H9 (cell line): ENCODE data around the gene ABHD8. TPM values are rescaled to one million over a fixed set of nuclear protein-coding genes. Genes with fewer than 3 reads are reported as not detected.

Experiments used
- DNase-seq: peaks from one replicate; pipeline ENCODE4 v3.0.0-alpha.2; 2017
- H2AFZ ChIP-seq: one replicate; pipeline ENCODE4 v1.6.1; 2013; ENCODE audit warnings: mild to moderate bottlenecking, low read length, control low read depth, moderate library complexity
- H2AK5ac ChIP-seq: 2 replicates; pipeline ENCODE4 v1.6.1; 2013; ENCODE audit warnings: low read length, control low read depth, mixed read lengths; ENCODE audit not compliant: insufficient read length
- H2BK120ac ChIP-seq: one replicate; pipeline ENCODE4 v1.6.1; 2013; ENCODE audit warnings: low read depth, mild to moderate bottlenecking, low read length, control low read depth, inconsistent platforms; ENCODE audit not compliant: poor library complexity, severe bottlenecking
- H2BK12ac ChIP-seq: 2 replicates; pipeline ENCODE4 v1.6.1; 2013; ENCODE audit warnings: low read length, control low read depth, mixed read lengths, low read depth; ENCODE audit not compliant: insufficient read length
- H2BK15ac ChIP-seq: 2 replicates; pipeline ENCODE4 v1.6.1; 2013; ENCODE audit warnings: low read depth, low read length, control low read depth
- H2BK20ac ChIP-seq: one replicate; pipeline ENCODE4 v1.6.1; 2013; ENCODE audit warnings: low read depth, mild to moderate bottlenecking, low read length, control low read depth, inconsistent platforms; ENCODE audit not compliant: poor library complexity, severe bottlenecking
- H2BK5ac ChIP-seq: 2 replicates; pipeline ENCODE4 v1.6.1; 2013; ENCODE audit warnings: low read length, control low read depth, mixed read lengths; ENCODE audit not compliant: insufficient read length
- H3K14ac ChIP-seq: 2 replicates; pipeline ENCODE4 v1.6.1; 2013; ENCODE audit warnings: low read length, control low read depth; ENCODE audit not compliant: insufficient read depth
- H3K18ac ChIP-seq: 2 replicates; pipeline ENCODE4 v1.6.1; 2013; ENCODE audit warnings: low read depth, mild to moderate bottlenecking, mixed read lengths, low read length, control low read depth; ENCODE audit not compliant: insufficient read length
- H3K23ac ChIP-seq: 2 replicates; pipeline ENCODE4 v1.6.1; 2013; ENCODE audit warnings: low read length, control low read depth, mixed read lengths, low read depth; ENCODE audit not compliant: insufficient read length
- H3K23me2 ChIP-seq: 2 replicates; pipeline ENCODE4 v1.6.1; 2013; ENCODE audit warnings: low read depth, mild to moderate bottlenecking, mixed read lengths, low read length, control low read depth; ENCODE audit not compliant: insufficient read length, poor library complexity, severe bottlenecking
- H3K27ac ChIP-seq: 2 replicates; pipeline ENCODE4 v1.5.1; 2013; ENCODE audit warnings: low read length, control low read depth, mixed read lengths, low read depth; ENCODE audit not compliant: insufficient read length
- H3K27me3 ChIP-seq: 2 replicates; pipeline ENCODE4 v1.6.1; 2013; ENCODE audit warnings: low read length, control low read depth, inconsistent platforms; ENCODE audit not compliant: insufficient read depth
- H3K4ac ChIP-seq: 2 replicates; pipeline ENCODE4 v1.6.1; 2013; ENCODE audit warnings: low read depth, mild to moderate bottlenecking, control low read depth, inconsistent platforms, low read length, moderate library complexity
- H3K4me1 ChIP-seq: 2 replicates; pipeline ENCODE4 v1.6.1; 2013; ENCODE audit warnings: low read length, control low read depth, inconsistent platforms; ENCODE audit not compliant: insufficient read depth
- H3K4me2 ChIP-seq: 2 replicates; pipeline ENCODE4 v1.6.1; 2013; ENCODE audit warnings: low read length, control low read depth, mixed read lengths; ENCODE audit not compliant: insufficient read length, insufficient read depth
- H3K56ac ChIP-seq: 2 replicates; pipeline ENCODE4 v1.6.1; 2013; ENCODE audit warnings: low read depth, mild to moderate bottlenecking, mixed read lengths, low read length, control low read depth; ENCODE audit not compliant: insufficient read length
- H3K79me1 ChIP-seq: 2 replicates; pipeline ENCODE4 v1.6.1; 2013; ENCODE audit warnings: low read depth, mild to moderate bottlenecking, moderate library complexity, low read length, control low read depth, inconsistent platforms; ENCODE audit not compliant: insufficient read depth, poor library complexity, severe bottlenecking
- H3K79me2 ChIP-seq: 2 replicates; pipeline ENCODE4 v1.6.1; 2013; ENCODE audit warnings: low read length, control low read depth, inconsistent platforms; ENCODE audit not compliant: insufficient read depth
- H3K9ac ChIP-seq: 2 replicates; pipeline ENCODE4 v1.6.1; 2013; ENCODE audit warnings: low read length, control low read depth, mixed read lengths; ENCODE audit not compliant: insufficient read length; ENCODE audit errors: extremely low read depth
- H3K9me3 ChIP-seq: one replicate; pipeline ENCODE4 v1.6.1; 2013; ENCODE audit warnings: low read depth, low read length, inconsistent platforms; ENCODE audit not compliant: control insufficient read depth
- H3T11ph ChIP-seq: one replicate; pipeline ENCODE4 v1.6.1; 2013; ENCODE audit warnings: mild to moderate bottlenecking, low read length, control low read depth, inconsistent platforms
- H4K20me1 ChIP-seq: one replicate; pipeline ENCODE4 v1.6.1; 2013; ENCODE audit not compliant: control insufficient read depth, insufficient read length, insufficient read depth
- H4K5ac ChIP-seq: 2 replicates; pipeline ENCODE4 v1.6.1; 2013; ENCODE audit warnings: low read depth, mild to moderate bottlenecking, mixed read lengths, low read length, control low read depth; ENCODE audit not compliant: insufficient read length
- H4K8ac ChIP-seq: replicated peaks from 2 replicates; pipeline ENCODE4 v1.6.1; 2013; ENCODE audit warnings: low read length, control low read depth, mixed read lengths, low read depth; ENCODE audit not compliant: insufficient read length
- H4K91ac ChIP-seq: 2 replicates; pipeline ENCODE4 v1.6.1; 2013; ENCODE audit warnings: low read depth, mild to moderate bottlenecking, moderate library complexity, mixed read lengths, low read length, control low read depth; ENCODE audit not compliant: insufficient read length
- H3K27ac Mint-ChIP-seq, 3 experiments: 2 replicates in 2 of 3; 3 replicates in 1 of 3; pipeline ENCODE4 v1.8.0; 2020 to 2021; ENCODE audit warnings: mixed read lengths in 3 of 3, mild to moderate bottlenecking in 1 of 3, moderate library complexity in 1 of 3
- H3K27me3 Mint-ChIP-seq: 2 replicates; pipeline ENCODE4 v1.8.0; 2021; ENCODE audit warnings: low read depth, mild to moderate bottlenecking, moderate library complexity, mixed read lengths
- H3K36me3 Mint-ChIP-seq, 3 experiments: 2 replicates in 2 of 3; 3 replicates in 1 of 3; pipeline ENCODE4 v1.8.0; 2020 to 2021; ENCODE audit warnings: low read depth in 3 of 3, mixed read lengths in 3 of 3; ENCODE audit not compliant: insufficient read depth in 1 of 3
- H3K4me1 Mint-ChIP-seq, 2 experiments: 2 replicates each; pipeline ENCODE4 v1.8.0; 2020; ENCODE audit warnings: mixed read lengths in 2 of 2
- H3K4me3 Mint-ChIP-seq, 2 experiments: 2 replicates in 1 of 2; 3 replicates in 1 of 2; pipeline ENCODE4 v1.8.0; 2020 to 2021; ENCODE audit warnings: mild to moderate bottlenecking in 2 of 2, mixed read lengths in 2 of 2, moderate library complexity in 1 of 2
- H3K9me3 Mint-ChIP-seq, 2 experiments: 2 replicates in 1 of 2; 3 replicates in 1 of 2; pipeline ENCODE4 v1.8.0; 2020; ENCODE audit warnings: mild to moderate bottlenecking in 2 of 2, mixed read lengths in 2 of 2, moderate library complexity in 1 of 2
- WGBS: extraction: QIAGEN DNeasy Blood & Tissue Kit; methylation state at CpG from one replicate; pipeline ENCODE4 v1.1.7; 2013; ENCODE audit warnings: missing lambda C conversion rate, low lambda C conversion rate, mixed read lengths; ENCODE audit not compliant: insufficient read length; ENCODE audit errors: extremely low coverage; 5-methylcytosine and 5-hydroxymethylcytosine counted together
- total RNA-seq: library from RNA; stranded (reverse); gene quantifications from 2 replicates; pipeline ENCODE4 v1.2.1, GENCODE V29; 2021
- TF ChIP-seq, protein P1 (sequence below): fragments of 200-600 bp; sonication (generic); conservative IDR thresholded peaks from 3 replicates; pipeline ENCODE4 v1.8.0; 2021; ENCODE audit warnings: antibody characterized with exemption, mild to moderate bottlenecking

ABHD8 gene
- total RNA-seq, 1 experiment from 2014 or later = 11.7 TPM

DNA sequence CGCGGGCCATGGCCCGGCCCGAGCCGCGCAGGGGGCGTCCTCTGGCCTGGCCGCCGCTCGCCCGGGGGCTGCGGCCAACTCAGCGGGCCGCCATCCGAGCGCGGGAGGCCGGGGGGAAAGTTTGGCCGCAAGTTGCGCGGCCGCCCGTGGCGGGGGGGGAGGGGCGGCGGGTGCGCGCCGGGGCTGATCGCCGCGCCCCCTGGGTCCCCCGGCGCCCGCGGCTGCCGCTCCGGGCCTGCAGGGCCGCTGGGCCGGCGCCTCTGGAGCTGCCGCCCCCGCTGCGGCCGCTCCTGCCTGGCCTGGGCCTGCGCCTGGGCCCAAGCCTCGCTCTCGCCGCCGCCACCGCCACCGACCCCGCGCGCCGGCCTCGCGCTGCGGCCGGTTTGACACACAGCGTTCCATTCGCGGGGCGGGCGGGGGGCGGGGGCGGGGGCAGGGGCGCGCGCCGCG lies 57.7 kb downstream of the ABHD8 start, which contains the start of gene NR2F6:
Gene NR2F6 (minus strand): TSS at position 385 of the 450 bp plus-strand sequence. CDS start 699 bp downstream, outside the sequence.
- Histone ChIP-seq H3K4me1 (peaks cover 4% of the 10 kb centered on the region; the same call in 1 of the 2 replicates), H2BK15ac (no peak within 1 kb of the TSS), H4K91ac (no peak within 1 kb of the TSS), H2BK20ac (no peak within 1 kb of the TSS), H3K4me2 (peak within 1 kb of the TSS; percentile 63), H3K79me2 (peaks cover 26% of the 10 kb centered on the region; the same call in 1 of the 2 replicates), H2BK120ac (peak within 1 kb of the TSS; percentile 95), H3K56ac (no peak within 1 kb of the TSS), H4K20me1 (no peaks in the 10 kb centered on the region), H2BK12ac (no peak within 1 kb of the TSS), H3K14ac (peak within 1 kb of the TSS; percentile 92), H2AK5ac (no peak within 1 kb of the TSS), H3K9ac (peak within 1 kb of the TSS; percentile 31), H3K23ac (no peak within 1 kb of the TSS), H3K4ac (no peak within 1 kb of the TSS; the same call in 1 of the 2 replicates), H3K18ac (peak within 1 kb of the TSS; percentile 93), H3K23me2 (peaks cover 17% of the 10 kb centered on the region), H2AFZ (no peak within 1 kb of the TSS), H3K27ac (no peak within 1 kb of the TSS), H4K8ac (no peak within 1 kb of the TSS), H2BK5ac (no peak within 1 kb of the TSS), H3T11ph (no peak within 1 kb of the TSS), H3K79me1 (peaks cover 3% of the 10 kb centered on the region), H3K27me3 (no peaks in the 10 kb centered on the region), H4K5ac (no peak within 1 kb of the TSS), H3K9me3 (no peaks in the 10 kb centered on the region)
- TF ChIP-seq, protein P1, sequence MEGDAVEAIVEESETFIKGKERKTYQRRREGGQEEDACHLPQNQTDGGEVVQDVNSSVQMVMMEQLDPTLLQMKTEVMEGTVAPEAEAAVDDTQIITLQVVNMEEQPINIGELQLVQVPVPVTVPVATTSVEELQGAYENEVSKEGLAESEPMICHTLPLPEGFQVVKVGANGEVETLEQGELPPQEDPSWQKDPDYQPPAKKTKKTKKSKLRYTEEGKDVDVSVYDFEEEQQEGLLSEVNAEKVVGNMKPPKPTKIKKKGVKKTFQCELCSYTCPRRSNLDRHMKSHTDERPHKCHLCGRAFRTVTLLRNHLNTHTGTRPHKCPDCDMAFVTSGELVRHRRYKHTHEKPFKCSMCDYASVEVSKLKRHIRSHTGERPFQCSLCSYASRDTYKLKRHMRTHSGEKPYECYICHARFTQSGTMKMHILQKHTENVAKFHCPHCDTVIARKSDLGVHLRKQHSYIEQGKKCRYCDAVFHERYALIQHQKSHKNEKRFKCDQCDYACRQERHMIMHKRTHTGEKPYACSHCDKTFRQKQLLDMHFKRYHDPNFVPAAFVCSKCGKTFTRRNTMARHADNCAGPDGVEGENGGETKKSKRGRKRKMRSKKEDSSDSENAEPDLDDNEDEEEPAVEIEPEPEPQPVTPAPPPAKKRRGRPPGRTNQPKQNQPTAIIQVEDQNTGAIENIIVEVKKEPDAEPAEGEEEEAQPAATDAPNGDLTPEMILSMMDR = no peak
- peaks cover 44 to 54% of the 10 kb centered on the region in 2 experiments for H3K4me1 Mint-ChIP-seq
- DNase-seq = no peak
- H3K27ac Mint-ChIP-seq = peak within 1 kb of the TSS; percentile 98 to 100 (median 98)
- H3K9me3 Mint-ChIP-seq = peaks cover 0 to 3% of the 10 kb centered on the region in 2 experiments; a peak in 1 of 5 replicates
- peaks cover 0 to 15% (median 11%) of the 10 kb centered on the region in 3 experiments; a peak in 5 of 7 replicates for H3K36me3 Mint-ChIP-seq
- WGBS = no CpG with 5 or more reads among the region's 72 CpGs
- H3K4me3 Mint-ChIP-seq = peak within 1 kb of the TSS; percentile 91 to 95
- H3K27me3 Mint-ChIP-seq = peaks cover 2% of the 10 kb centered on the region; the same call in 1 of the 2 replicates
